Osteoblast (primary cell): ENCODE measurements around the gene ALOX15. TPM values are rescaled to one million over a fixed set of nuclear protein-coding genes. Genes with fewer than 3 reads are reported as not detected.

Experiments used
- DNase-seq: peaks from one replicate; pipeline ENCODE4 v3.0.0; 2011; ENCODE audit warnings: low spot score, mixed read lengths; ENCODE audit not compliant: insufficient read length; ENCODE audit errors: missing footprints
- H2AFZ ChIP-seq: 2 replicates; pipeline ENCODE4 v1.6.0; 2011; ENCODE audit warnings: mild to moderate bottlenecking, low read length
- H3K27ac ChIP-seq: 2 replicates; pipeline ENCODE4 v1.5.1; 2011; ENCODE audit warnings: mild to moderate bottlenecking, low read depth, low read length, moderate library complexity
- H3K27me3 ChIP-seq: 2 replicates; pipeline ENCODE4 v1.6.0; 2012; ENCODE audit warnings: mild to moderate bottlenecking, control low read depth, inconsistent platforms, low read length, moderate library complexity; ENCODE audit not compliant: insufficient read depth
- H3K36me3 ChIP-seq: 2 replicates; pipeline ENCODE4 v1.5.1; 2011; ENCODE audit warnings: mild to moderate bottlenecking, low read length, control low read depth, moderate library complexity; ENCODE audit not compliant: insufficient read depth
- H3K4me1 ChIP-seq: 2 replicates; pipeline ENCODE4 v1.5.1; 2011; ENCODE audit warnings: mild to moderate bottlenecking, low read length, control low read depth, moderate library complexity; ENCODE audit not compliant: insufficient read depth
- H3K4me2 ChIP-seq: 2 replicates; pipeline ENCODE4 v1.6.0; 2011; ENCODE audit warnings: mild to moderate bottlenecking, low read length; ENCODE audit not compliant: insufficient read depth
- H3K4me3 ChIP-seq: fragments of 200-600 bp; sonication (generic); 3 replicates; pipeline ENCODE4 v1.5.1; 2012; ENCODE audit warnings: mild to moderate bottlenecking, low read length, inconsistent platforms; ENCODE audit not compliant: insufficient read depth
- H3K79me2 ChIP-seq: 2 replicates; pipeline ENCODE4 v1.6.0; 2012; ENCODE audit warnings: mild to moderate bottlenecking, low read length, control low read depth, inconsistent platforms; ENCODE audit not compliant: insufficient read depth
- H3K9me3 ChIP-seq: 2 replicates; pipeline ENCODE4 v1.5.1; 2011; ENCODE audit warnings: low read depth, low read length, control low read depth
- H4K20me1 ChIP-seq: 2 replicates; pipeline ENCODE4 v1.6.0; 2012; ENCODE audit warnings: mild to moderate bottlenecking, low read length, control low read depth; ENCODE audit not compliant: insufficient read depth
- CTCF ChIP-seq: IDR thresholded peaks from 2 replicates; pipeline ENCODE4 v1.5.1; 2011; ENCODE audit warnings: mild to moderate bottlenecking, low read depth, low read length, moderate library complexity; ENCODE audit errors: extremely low read depth
- total RNA-seq: library from RNA; depleted of rRNA; stranded (reverse); fragments of >200 nt; gene quantifications from 2 replicates; pipeline ENCODE4 v1.2.3, GENCODE V29; 2012

The ALOX15 gene
- total RNA-seq, 1 donor: not detected

GRCh38 chr17:4599505-4600281, 41.8 kb downstream of the ALOX15 start:
- no peaks in the 10 kb centered on the region for H3K79me2 ChIP-seq
- no peaks in the 10 kb centered on the region for H3K36me3 ChIP-seq
- no peak overlapping the region for H3K4me3 ChIP-seq
- no peaks in the 10 kb centered on the region for H4K20me1 ChIP-seq
- H3K27ac ChIP-seq: no peak overlapping the region
- H3K27me3 ChIP-seq: peaks cover 12% of the 10 kb centered on the region
- no peaks in the 10 kb centered on the region for H3K4me1 ChIP-seq
- peak; percentile 60 for DNase-seq
- no peaks in the 10 kb centered on the region for H3K9me3 ChIP-seq
- H2AFZ ChIP-seq: no peak overlapping the region
- TF ChIP-seq CTCF: no peak
- no peak overlapping the region for H3K4me2 ChIP-seq

- H3K36me3 ChIP-seq: no peaks in the 10 kb centered on the region
- no peaks in the 10 kb centered on the region for H3K4me1 ChIP-seq
- no peak overlapping the region for H3K27ac ChIP-seq
- H3K4me2 ChIP-seq: no peak overlapping the region
- no peak overlapping the region for H2AFZ ChIP-seq
- TF ChIP-seq CTCF: no peak
- H3K27me3 ChIP-seq: peaks cover 12% of the 10 kb centered on the region
- peak; percentile 65 for DNase-seq
- H3K9me3 ChIP-seq: no peaks in the 10 kb centered on the region
- no peaks in the 10 kb centered on the region for H3K79me2 ChIP-seq
- no peaks in the 10 kb centered on the region for H4K20me1 ChIP-seq
- no peak overlapping the region for H3K4me3 ChIP-seq
Observed at GRCh38 chr17:4598776-4599504, 42.5 kb downstream of the ALOX15 start.

GRCh38 chr17:4597975-4598374, 43.5 kb downstream of the ALOX15 start:
- Histone ChIP-seq H3K4me1 (no peaks in the 10 kb centered on the region), H3K27ac (no peak overlapping the region), H4K20me1 (no peaks in the 10 kb centered on the region), H3K9me3 (no peaks in the 10 kb centered on the region), H3K4me3 (no peak overlapping the region), H3K27me3 (peaks cover 12% of the 10 kb centered on the region), H3K36me3 (no peaks in the 10 kb centered on the region), H2AFZ (no peak overlapping the region), H3K4me2 (no peak overlapping the region), H3K79me2 (no peaks in the 10 kb centered on the region)
- no peak for DNase-seq
- TF ChIP-seq CTCF: no peak
